Karpas-422 (cell line): ENCODE results near the gene KRTAP9-4. TPM values are rescaled to one million over a fixed set of nuclear protein-coding genes. Genes with fewer than 3 reads are reported as not detected.

Experiments used
- DNase-seq: peaks from one replicate; pipeline ENCODE4 v3.0.0-alpha.2; 2015
- H2AFZ ChIP-seq: fragments of 200-600 bp; sonication (generic); 2 replicates; pipeline ENCODE4 v1.6.1; 2014; ENCODE audit warnings: antibody characterized with exemption, low read length, mixed read lengths
- H3K27ac ChIP-seq: fragments of 200-600 bp; sonication (generic); 2 replicates; pipeline ENCODE4 v1.5.1; 2014; ENCODE audit warnings: mild to moderate bottlenecking, low read length, moderate library complexity
- H3K27me3 ChIP-seq: fragments of 200-600 bp; sonication (generic); 2 replicates; pipeline ENCODE4 v1.6.1; 2014; ENCODE audit warnings: low read length, mixed read lengths
- H3K36me3 ChIP-seq: fragments of 200-600 bp; sonication (generic); 2 replicates; pipeline ENCODE4 v1.6.1; 2014; ENCODE audit warnings: low read length, mixed read lengths; ENCODE audit not compliant: insufficient read depth
- H3K4me1 ChIP-seq: fragments of 200-600 bp; sonication (generic); 2 replicates; pipeline ENCODE4 v1.6.1; 2014; ENCODE audit warnings: mild to moderate bottlenecking, low read length, mixed read lengths
- H3K4me2 ChIP-seq: fragments of 200-600 bp; sonication (generic); 2 replicates; pipeline ENCODE4 v1.6.1; 2014; ENCODE audit warnings: low read length, low read depth, mild to moderate bottlenecking; ENCODE audit not compliant: poor library complexity, severe bottlenecking
- H3K4me3 ChIP-seq: fragments of 200-600 bp; sonication (generic); 2 replicates; pipeline ENCODE4 v1.5.1; 2014; ENCODE audit warnings: mild to moderate bottlenecking, antibody characterized with exemption, low read length, mixed read lengths
- H3K79me2 ChIP-seq: fragments of 200-600 bp; sonication (generic); 2 replicates; pipeline ENCODE4 v1.6.1; 2014; ENCODE audit warnings: mild to moderate bottlenecking, low read length, mixed read lengths
- H3K9ac ChIP-seq: fragments of 200-600 bp; sonication (generic); 2 replicates; pipeline ENCODE4 v1.6.0; 2014; ENCODE audit warnings: low read length
- H3K9me2 ChIP-seq: fragments of 200-600 bp; sonication (generic), shearing (Covaris generic); replicated peaks from 2 replicates; pipeline ENCODE4 v1.6.0; 2014; ENCODE audit warnings: mild to moderate bottlenecking, low read length, moderate library complexity; ENCODE audit not compliant: insufficient read depth
- H3K9me3 ChIP-seq: fragments of 300-700, 200-600 bp; sonication (generic); 2 replicates; pipeline ENCODE4 v1.6.1; 2014; ENCODE audit warnings: low read length, mixed read lengths
- H4K20me1 ChIP-seq: fragments of 200-600 bp; sonication (generic); 2 replicates; pipeline ENCODE4 v1.6.1; 2014; ENCODE audit warnings: mild to moderate bottlenecking, antibody characterized with exemption, low read length, low read depth; ENCODE audit not compliant: insufficient read depth
- small RNA-seq: library from RNA; depleted of rRNA; stranded (forward); fragments of <200 nt; gene quantifications from one replicate; pipeline ENCODE3, GENCODE V24; 2014
- total RNA-seq: library from RNA; depleted of rRNA; stranded (reverse); fragments of >200 nt; shearing (Covaris generic); gene quantifications from 2 replicates; pipeline ENCODE4 v1.2.3, GENCODE V29; 2014; ENCODE audit warnings: low replicate concordance; rRNA removed

KRTAP9-4 gene
- total RNA-seq, 1 experiment from 2014 or later: not detected

GRCh38 chr17:41298458-41299135 is 49.1 kb downstream of the KRTAP9-4 start:
- no peaks in the 10 kb centered on the region for H3K27me3 ChIP-seq
- no peak overlapping the region for H3K27ac ChIP-seq
- no peak for DNase-seq
- no peaks in the 10 kb centered on the region for H3K9me3 ChIP-seq
- no peak overlapping the region for H3K4me2 ChIP-seq
- H3K4me1 ChIP-seq: no peaks in the 10 kb centered on the region
- H3K36me3 ChIP-seq: no peaks in the 10 kb centered on the region
- H4K20me1 ChIP-seq: no peaks in the 10 kb centered on the region
- no peaks in the 10 kb centered on the region for H3K79me2 ChIP-seq
- H3K4me3 ChIP-seq: no peak overlapping the region
- H3K9ac ChIP-seq: no peak overlapping the region
- H3K9me2 ChIP-seq: no peaks in the 10 kb centered on the region
- no peak overlapping the region for H2AFZ ChIP-seq

Small RNA genes within 50 kb of the gene (small RNA-seq; reads per million reads assigned to genes)
- not detected for gene KRTAP9-10P

Other genes starting within 250 kb of the KRTAP9-4 start
- gene KRTAP3-2, start 249.8 kb upstream of the KRTAP9-4 start, total RNA-seq: not detected in 2 replicates
- gene KRTAP3-1, start 240.6 kb upstream of the KRTAP9-4 start, total RNA-seq: not detected in 2 replicates
- not detected in 2 replicates for gene KRTAP1-5, start 222.5 kb upstream of the KRTAP9-4 start, total RNA-seq
- not detected in 2 replicates for gene KRTAP1-4, start 219.5 kb upstream of the KRTAP9-4 start, total RNA-seq
- gene KRTAP1-3, start 214.8 kb upstream of the KRTAP9-4 start, total RNA-seq: not detected in 2 replicates
- not detected in 2 replicates for gene KRTAP1-1, start 208.2 kb upstream of the KRTAP9-4 start, total RNA-seq
- gene KRTAP2-1, start 202.4 kb upstream of the KRTAP9-4 start, total RNA-seq: not detected in 2 replicates
- gene KRTAP2-2, start 194.5 kb upstream of the KRTAP9-4 start, total RNA-seq: not detected in 2 replicates
- gene KRTAP2-3, start 189.6 kb upstream of the KRTAP9-4 start, total RNA-seq: not detected in 2 replicates
- gene KRTAP2-4, start 183.8 kb upstream of the KRTAP9-4 start, total RNA-seq: not detected in 2 replicates
- gene KRTAP4-7, start 165.5 kb upstream of the KRTAP9-4 start, total RNA-seq: not detected in 2 replicates
- gene KRTAP4-8, start 151.5 kb upstream of the KRTAP9-4 start, total RNA-seq: not detected in 2 replicates
- not detected in 2 replicates for gene KRTAP4-16, start 147.5 kb upstream of the KRTAP9-4 start, total RNA-seq
- not detected in 2 replicates for gene KRTAP4-9, start 144.3 kb upstream of the KRTAP9-4 start, total RNA-seq
- not detected in 2 replicates for gene KRTAP4-11, start 131.3 kb upstream of the KRTAP9-4 start, total RNA-seq
- gene KRTAP4-12, start 125.5 kb upstream of the KRTAP9-4 start, total RNA-seq: not detected in 2 replicates
- gene KRTAP4-6, start 109.1 kb upstream of the KRTAP9-4 start, total RNA-seq: not detected in 2 replicates
- gene KRTAP4-5, start 99.9 kb upstream of the KRTAP9-4 start, total RNA-seq: not detected in 2 replicates
- not detected in 2 replicates for gene KRTAP4-4, start 88.9 kb upstream of the KRTAP9-4 start, total RNA-seq
- not detected in 2 replicates for gene KRTAP4-3, start 81.5 kb upstream of the KRTAP9-4 start, total RNA-seq
- gene KRTAP4-2, start 71.5 kb upstream of the KRTAP9-4 start, total RNA-seq: not detected in 2 replicates
- gene KRTAP4-1, start 64.8 kb upstream of the KRTAP9-4 start, total RNA-seq: not detected in 2 replicates
- not detected in 2 replicates for gene KRTAP9-1, start 59.8 kb upstream of the KRTAP9-4 start, total RNA-seq
- not detected in 2 replicates for gene KRTAP9-2, start 23.0 kb upstream of the KRTAP9-4 start, total RNA-seq
- not detected in 2 replicates for gene KRTAP9-3, start 17.2 kb upstream of the KRTAP9-4 start, total RNA-seq
- gene KRTAP9-8, start 11.7 kb upstream of the KRTAP9-4 start, total RNA-seq: not detected in 2 replicates
- gene KRTAP9-9, start 5.7 kb downstream of the KRTAP9-4 start, total RNA-seq: not detected in 2 replicates
- not detected in 2 replicates for gene KRTAP9-6, start 15.7 kb downstream of the KRTAP9-4 start, total RNA-seq
- not detected in 2 replicates for gene KRTAP9-7, start 26.0 kb downstream of the KRTAP9-4 start, total RNA-seq
- not detected in 2 replicates for gene KRTAP29-1, start 53.2 kb downstream of the KRTAP9-4 start, total RNA-seq
- gene KRTAP16-1, start 59.6 kb downstream of the KRTAP9-4 start, total RNA-seq: not detected in 2 replicates
- 1.6 TPM in 1 of 2 replicates, not detected in the other for gene KRTAP17-1, start 66.0 kb downstream of the KRTAP9-4 start, total RNA-seq
- not detected in 2 replicates for gene KRT33A, start 101.1 kb downstream of the KRTAP9-4 start, total RNA-seq
- gene KRT33B, start 120.1 kb downstream of the KRTAP9-4 start, total RNA-seq: not detected in 2 replicates
- not detected in 2 replicates for gene KRT34, start 132.6 kb downstream of the KRTAP9-4 start, total RNA-seq
- gene KRT31, start 147.9 kb downstream of the KRTAP9-4 start, total RNA-seq: not detected in 2 replicates
- gene KRT37, start 174.9 kb downstream of the KRTAP9-4 start, total RNA-seq: not detected in 2 replicates
- not detected in 2 replicates for gene KRT38, start 191.3 kb downstream of the KRTAP9-4 start, total RNA-seq
- not detected in 2 replicates for gene KRT32, start 217.7 kb downstream of the KRTAP9-4 start, total RNA-seq
- gene KRT35, start 231.5 kb downstream of the KRTAP9-4 start, total RNA-seq: not detected in 2 replicates
- not detected in 2 replicates for gene KRT36, start 240.2 kb downstream of the KRTAP9-4 start, total RNA-seq